Endodermal cell (in vitro differentiated cells): ENCODE measurements around the gene ASS1. TPM values are rescaled to one million over a fixed set of nuclear protein-coding genes. Genes with fewer than 3 reads are reported as not detected.

Source experiments
- DNase-seq: peaks from one replicate; pipeline ENCODE4 v3.0.0-alpha.2; 2017
- H3K27ac ChIP-seq: 2 replicates; pipeline ENCODE4 v1.5.1; 2013; ENCODE audit warnings: mild to moderate bottlenecking, low read depth, low read length, moderate library complexity
- H3K27me3 ChIP-seq: 2 replicates; pipeline ENCODE4 v1.6.1; 2013; ENCODE audit warnings: mild to moderate bottlenecking, low read length, moderate library complexity; ENCODE audit not compliant: insufficient read depth, control insufficient read depth, poor library complexity, severe bottlenecking
- H3K36me3 ChIP-seq: 2 replicates; pipeline ENCODE4 v1.7.0; 2013; ENCODE audit warnings: mild to moderate bottlenecking, low read length, moderate library complexity; ENCODE audit not compliant: control insufficient read depth, insufficient read depth
- H3K4me1 ChIP-seq: one replicate; pipeline ENCODE4 v1.7.0; 2013; ENCODE audit warnings: low read length; ENCODE audit not compliant: control insufficient read depth, insufficient read depth
- H3K4me3 ChIP-seq: 2 replicates; pipeline ENCODE4 v1.5.1; 2013; ENCODE audit warnings: mild to moderate bottlenecking, low read length, moderate library complexity
- H3K9ac ChIP-seq: 2 replicates; pipeline ENCODE4 v1.6.1; 2013; ENCODE audit warnings: mild to moderate bottlenecking, low read length, moderate library complexity; ENCODE audit not compliant: poor library complexity, severe bottlenecking; ENCODE audit errors: extremely low read depth
- H3K9me3 ChIP-seq: 2 replicates; pipeline ENCODE4 v1.6.1; 2013; ENCODE audit warnings: mild to moderate bottlenecking, low read length, moderate library complexity; ENCODE audit not compliant: control insufficient read depth
- H3K27ac Mint-ChIP-seq: 2 replicates; pipeline ENCODE4 v1.8.0; 2020; ENCODE audit warnings: mixed read lengths
- H3K27me3 Mint-ChIP-seq: 2 replicates; pipeline ENCODE4 v1.8.0; 2021; ENCODE audit warnings: mild to moderate bottlenecking, mixed read lengths; ENCODE audit not compliant: insufficient read depth
- H3K36me3 Mint-ChIP-seq: 2 replicates; pipeline ENCODE4 v1.8.0; 2020; ENCODE audit warnings: low read depth, mixed read lengths
- H3K4me1 Mint-ChIP-seq: 2 replicates; pipeline ENCODE4 v1.8.0; 2020; ENCODE audit warnings: mixed read lengths
- H3K4me3 Mint-ChIP-seq: 2 replicates; pipeline ENCODE4 v1.8.0; 2020; ENCODE audit warnings: mild to moderate bottlenecking, moderate library complexity, mixed read lengths
- H3K9me3 Mint-ChIP-seq: 2 replicates; pipeline ENCODE4 v1.8.0; 2020; ENCODE audit warnings: mild to moderate bottlenecking, mixed read lengths
- WGBS, 2 experiments: methylation state at CpG; one replicate each; pipeline versions ENCODE4 v1.1.5 to v1.1.7; 2013; ENCODE audit warnings: missing lambda C conversion rate in 2 of 2, mixed read lengths in 1 of 2; ENCODE audit not compliant: insufficient coverage in 1 of 2, insufficient read length in 1 of 2; 5-methylcytosine and 5-hydroxymethylcytosine counted together
- total RNA-seq, 2 donors: library from RNA; stranded (reverse); fragmentation: NEBNext Ultra II Directional in 1 of 2; extraction: Animal tissue kit (Norgen Biotek cat#: 25700) in 1 of 2; gene quantifications; 2 replicates in 1 of 2; 3 replicates in 1 of 2; pipeline ENCODE4 v1.2.1, GENCODE V29; 2021
- TF ChIP-seq, protein P1 (sequence below): fragments of 200-600 bp; sonication (generic); conservative IDR thresholded peaks from 2 replicates; pipeline ENCODE4 v1.5.0; 2021; ENCODE audit warnings: antibody characterized with exemption, mild to moderate bottlenecking

ASS1 gene
- total RNA-seq, 2 donors from 2014 or later = 30.9 to 57.2 TPM

DNA sequence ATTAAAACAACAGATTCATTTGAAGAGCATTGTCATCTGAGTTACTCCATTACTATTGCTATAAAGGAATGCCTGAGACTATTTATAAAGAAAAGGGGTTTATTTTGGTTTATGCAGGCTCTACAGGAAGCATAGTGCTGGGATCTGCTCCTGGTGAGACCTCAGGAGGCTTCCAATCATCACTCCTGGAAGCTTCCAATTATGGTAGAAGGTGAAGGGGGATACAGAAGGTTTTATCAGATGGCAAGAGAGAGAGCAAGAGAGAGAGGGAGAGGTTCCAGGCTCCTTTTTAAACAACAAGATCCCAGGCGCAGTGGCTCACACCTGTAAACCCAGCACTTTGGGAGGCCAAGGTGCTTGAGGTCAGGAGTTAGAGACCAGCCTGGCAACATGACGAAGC, 63.5 kb downstream of the ASS1 start:
- no peak overlapping the region for H3K4me3 ChIP-seq
- H3K4me1 ChIP-seq = no peaks in the 10 kb centered on the region
- H3K9ac ChIP-seq = no peak overlapping the region
- Mint-ChIP-seq H3K27ac (no peak overlapping the region), H3K27me3 (peaks cover 6% of the 10 kb centered on the region), H3K36me3 (no peaks in the 10 kb centered on the region), H3K9me3 (peaks cover 5% of the 10 kb centered on the region), H3K4me1 (no peaks in the 10 kb centered on the region), H3K4me3 (no peak overlapping the region)
- TF ChIP-seq, protein P1, sequence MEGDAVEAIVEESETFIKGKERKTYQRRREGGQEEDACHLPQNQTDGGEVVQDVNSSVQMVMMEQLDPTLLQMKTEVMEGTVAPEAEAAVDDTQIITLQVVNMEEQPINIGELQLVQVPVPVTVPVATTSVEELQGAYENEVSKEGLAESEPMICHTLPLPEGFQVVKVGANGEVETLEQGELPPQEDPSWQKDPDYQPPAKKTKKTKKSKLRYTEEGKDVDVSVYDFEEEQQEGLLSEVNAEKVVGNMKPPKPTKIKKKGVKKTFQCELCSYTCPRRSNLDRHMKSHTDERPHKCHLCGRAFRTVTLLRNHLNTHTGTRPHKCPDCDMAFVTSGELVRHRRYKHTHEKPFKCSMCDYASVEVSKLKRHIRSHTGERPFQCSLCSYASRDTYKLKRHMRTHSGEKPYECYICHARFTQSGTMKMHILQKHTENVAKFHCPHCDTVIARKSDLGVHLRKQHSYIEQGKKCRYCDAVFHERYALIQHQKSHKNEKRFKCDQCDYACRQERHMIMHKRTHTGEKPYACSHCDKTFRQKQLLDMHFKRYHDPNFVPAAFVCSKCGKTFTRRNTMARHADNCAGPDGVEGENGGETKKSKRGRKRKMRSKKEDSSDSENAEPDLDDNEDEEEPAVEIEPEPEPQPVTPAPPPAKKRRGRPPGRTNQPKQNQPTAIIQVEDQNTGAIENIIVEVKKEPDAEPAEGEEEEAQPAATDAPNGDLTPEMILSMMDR = no peak
- no peaks in the 10 kb centered on the region for H3K36me3 ChIP-seq
- H3K27me3 ChIP-seq = no peaks in the 10 kb centered on the region
- H3K9me3 ChIP-seq = no peaks in the 10 kb centered on the region
- 0 to 50% methylated on average over 1 to 2 of the region's 2 CpGs for WGBS, 2 experiments
- no peak overlapping the region for H3K27ac ChIP-seq
- no peak for DNase-seq

DNA sequence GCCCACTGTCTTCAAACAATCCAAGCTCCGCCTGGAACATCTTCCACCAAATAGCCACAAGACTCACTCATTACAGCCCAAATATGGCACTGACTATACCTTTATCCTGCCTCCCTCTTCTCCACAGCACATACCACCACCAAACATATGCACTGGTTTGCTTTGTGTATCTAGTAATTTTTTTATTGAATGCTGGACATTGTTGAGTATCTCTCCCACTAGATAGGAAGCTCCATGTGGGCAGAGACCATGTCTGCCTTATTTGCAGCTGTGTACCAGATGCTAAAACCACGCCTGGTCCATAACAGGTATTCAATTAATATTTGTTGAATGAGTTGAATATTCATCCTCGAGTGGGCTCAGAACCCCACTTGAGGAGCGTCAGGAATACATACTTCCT, 67.4 kb downstream of the ASS1 start:
- no peaks in the 10 kb centered on the region for H3K9me3 ChIP-seq
- Mint-ChIP-seq H3K27me3 (peaks cover 6% of the 10 kb centered on the region), H3K36me3 (no peaks in the 10 kb centered on the region), H3K4me3 (no peak overlapping the region), H3K4me1 (no peaks in the 10 kb centered on the region), H3K9me3 (peaks cover 5% of the 10 kb centered on the region), H3K27ac (no peak overlapping the region)
- H3K4me1 ChIP-seq = no peaks in the 10 kb centered on the region
- DNase-seq = no peak
- WGBS, 2 experiments = 95% methylated on average over 4 of the region's 4 CpGs; no CpG with 5 or more reads in 1 of the 2 experiments
- no peak overlapping the region for H3K27ac ChIP-seq
- TF ChIP-seq, protein P1 = no peak
- H3K9ac ChIP-seq = no peak overlapping the region
- no peaks in the 10 kb centered on the region for H3K36me3 ChIP-seq
- no peaks in the 10 kb centered on the region for H3K27me3 ChIP-seq
- H3K4me3 ChIP-seq = no peak overlapping the region

DNA sequence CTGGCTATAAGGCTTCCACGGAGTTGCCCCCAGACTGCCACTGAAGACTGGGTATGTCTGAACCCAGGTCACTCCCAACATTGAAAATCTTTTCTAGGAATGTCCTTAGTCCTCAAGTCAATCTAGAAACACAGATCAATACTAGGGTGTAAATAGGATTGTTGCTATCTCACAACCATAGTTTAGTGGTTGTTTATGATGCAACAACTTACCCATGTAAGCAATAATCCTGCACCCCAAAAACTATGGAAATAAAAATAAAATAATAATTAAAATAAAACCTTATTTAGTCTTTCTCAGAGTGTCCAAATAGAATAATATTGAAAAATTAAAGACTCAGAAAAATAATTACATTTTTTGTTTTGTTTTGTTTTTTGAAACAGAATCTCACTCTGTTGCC, 68.3 kb downstream of the ASS1 start:
- H3K9me3 Mint-ChIP-seq = peaks cover 4% of the 10 kb centered on the region
- no peak overlapping the region for H3K4me3 Mint-ChIP-seq
- H3K36me3 Mint-ChIP-seq = no peaks in the 10 kb centered on the region
- H3K4me1 Mint-ChIP-seq = no peaks in the 10 kb centered on the region
- no peaks in the 10 kb centered on the region for H3K36me3 ChIP-seq
- peaks cover 6% of the 10 kb centered on the region for H3K27me3 Mint-ChIP-seq
- no peak for DNase-seq
- TF ChIP-seq, protein P1 = no peak
- no peak overlapping the region for H3K4me3 ChIP-seq
- no peak overlapping the region for H3K27ac Mint-ChIP-seq
- 88% methylated on average over 1 of the region's 1 CpG; no CpG with 5 or more reads in 1 of the 2 experiments for WGBS, 2 experiments
- no peaks in the 10 kb centered on the region for H3K4me1 ChIP-seq
- no peaks in the 10 kb centered on the region for H3K9me3 ChIP-seq
- no peak overlapping the region for H3K9ac ChIP-seq
- H3K27ac ChIP-seq = no peak overlapping the region
- no peaks in the 10 kb centered on the region for H3K27me3 ChIP-seq
